Endometrial microvascular endothelial cells (primary cell): ENCODE results near the gene KAT5. TPM values are rescaled to one million over a fixed set of nuclear protein-coding genes. Genes with fewer than 3 reads are reported as not detected.
"Not testable (repeated sequence)": the region's sequence is repeated elsewhere in the genome, so short reads cannot be mapped to it uniquely, and the experiment has no call there.

Experiments used
- in situ Hi-C: cut with HindIII; loops from 2 replicates; pipeline ENCODE4 v1.10.0; 2017; ENCODE audit warnings: low sequenced_read_pairs, low pct_unique_long_range_greater_than_20kb; ENCODE audit errors: inconsistent ontology term
- total RNA-seq: library from RNA; depleted of rRNA; stranded (reverse); fragments of >200 nt; gene quantifications from one replicate; pipeline ENCODE4 v1.2.3, GENCODE V29; 2015; ENCODE audit errors: inconsistent ontology term

KAT5 gene
- total RNA-seq, 1 donor from 2014 or later = 34.0 TPM

- in situ Hi-C loops = not testable (repeated sequence)
Observed at GRCh38 chr11:65735111-65735510, 23.1 kb downstream of the KAT5 start.

DNA sequence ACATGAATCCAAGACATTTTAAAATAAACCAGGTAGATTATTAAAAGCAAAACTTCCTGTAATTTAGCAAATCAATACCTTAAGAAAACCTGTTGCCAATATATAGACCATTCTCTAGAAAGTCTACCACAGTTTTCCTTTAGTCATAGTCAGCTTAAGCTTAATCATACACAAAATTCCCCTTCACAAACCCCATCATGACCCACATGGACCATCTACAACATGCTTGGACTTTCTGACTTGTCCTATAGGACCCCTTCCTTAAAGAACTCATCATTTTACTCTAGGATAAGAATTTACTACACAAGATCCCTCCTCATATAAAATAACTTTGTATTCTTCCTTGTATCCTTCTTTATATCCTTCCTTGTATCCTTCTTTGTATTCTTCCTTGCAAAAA is 24.8 kb downstream of the KAT5 start:
- in situ Hi-C loops = no loop called here

GRCh38 chr11:65739022-65739421 is 27.0 kb downstream of the KAT5 start:
- in situ Hi-C loops = no loop called here

DNA sequence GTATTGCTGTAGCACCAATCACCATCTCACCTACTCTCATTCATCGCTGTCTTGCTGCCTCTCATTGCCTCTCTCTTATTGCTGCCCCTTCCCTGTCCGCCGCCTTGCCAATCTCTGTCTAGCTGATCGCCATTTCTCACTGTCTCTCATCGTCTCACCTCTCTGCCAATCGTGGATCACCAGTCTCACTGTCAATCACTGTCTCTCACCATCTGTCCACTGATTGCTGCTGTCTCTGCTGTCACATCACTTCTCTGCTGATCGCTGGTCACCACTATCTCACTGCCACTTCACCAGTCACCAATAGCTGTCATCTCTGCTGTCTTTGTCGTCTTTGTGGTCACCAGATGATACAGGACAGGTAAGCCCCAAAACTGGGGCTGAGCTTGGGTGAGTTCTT is 29.1 kb downstream of the KAT5 start:
- in situ Hi-C loops = no loop called here

DNA sequence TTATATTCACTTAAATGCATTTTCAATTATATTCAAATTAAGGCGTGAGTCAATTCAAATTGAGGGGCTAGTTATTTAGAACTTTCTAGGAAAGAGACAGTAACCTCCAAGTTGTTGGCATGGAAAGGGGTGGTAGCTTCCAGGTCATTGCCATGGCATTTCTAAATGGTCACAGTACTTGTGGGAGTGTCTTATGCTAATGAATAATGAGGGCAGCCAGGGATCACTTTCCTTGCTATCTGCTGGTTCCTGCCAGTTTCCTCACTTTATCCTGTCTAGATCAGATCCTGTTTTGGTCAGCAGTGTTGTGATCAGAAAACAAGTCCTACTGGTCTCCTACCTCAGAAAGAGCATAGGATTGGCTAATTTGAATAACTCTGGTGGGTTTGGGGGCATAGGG is 30.3 kb downstream of the KAT5 start:
- in situ Hi-C loops = no loop called here

DNA sequence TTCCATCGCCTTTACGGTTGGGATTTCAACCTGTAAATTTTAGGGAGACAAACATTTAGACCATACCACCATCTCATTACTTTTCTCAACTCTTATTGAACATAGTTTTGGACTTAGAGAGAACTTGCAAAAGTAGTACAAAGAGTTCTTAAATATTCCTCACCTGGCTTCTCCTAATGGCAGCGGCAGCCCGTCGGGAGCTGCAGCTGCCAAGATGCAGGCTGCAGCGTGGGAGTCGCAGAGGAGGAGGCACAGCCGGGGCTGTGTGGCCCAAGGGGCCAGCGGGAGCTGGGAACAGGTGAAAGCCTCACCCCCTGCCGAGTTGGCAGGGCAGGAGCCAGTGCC is 31.6 kb downstream of the KAT5 start:
- in situ Hi-C loops = no loop called here

GRCh38 chr11:65744026-65744698 is 32.1 kb downstream of the KAT5 start:
- in situ Hi-C loops = no loop called here

- in situ Hi-C loops = no loop called here
Observed at GRCh38 chr11:65744699-65745042, 32.6 kb downstream of the KAT5 start.

- in situ Hi-C loops = no loop called here
Observed at GRCh38 chr11:65745049-65745448, 33.0 kb downstream of the KAT5 start.

- in situ Hi-C loops = not testable (repeated sequence)
Observed at GRCh38 chr11:65762169-65762568, 50.1 kb downstream of the KAT5 start.

DNA sequence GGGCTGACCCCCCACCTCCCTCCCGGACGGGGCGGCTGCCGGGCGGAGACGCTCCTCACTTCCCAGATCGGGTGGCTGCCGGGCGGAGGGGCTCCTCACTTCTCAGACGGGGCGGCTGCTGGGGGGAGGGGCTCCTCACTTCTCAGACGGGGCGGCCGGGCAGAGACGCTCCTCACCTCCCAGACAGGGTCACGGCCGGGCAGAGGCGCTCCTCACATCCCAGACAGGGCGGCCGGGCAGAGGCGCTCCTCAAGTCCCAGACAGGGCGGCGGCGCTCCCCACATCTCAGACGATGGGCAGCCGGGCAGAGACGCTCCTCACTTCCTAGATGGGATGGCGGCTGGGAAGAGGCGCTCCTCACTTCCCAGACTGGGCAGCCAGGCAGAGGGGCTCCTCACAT is 50.8 kb downstream of the KAT5 start:
- in situ Hi-C loops = not testable (repeated sequence)

GRCh38 chr11:65764434-65764833 is 52.4 kb downstream of the KAT5 start:
- in situ Hi-C loops = no loop called here

GRCh38 chr11:65766535-65766934 is 54.5 kb downstream of the KAT5 start:
- in situ Hi-C loops = no loop called here

DNA sequence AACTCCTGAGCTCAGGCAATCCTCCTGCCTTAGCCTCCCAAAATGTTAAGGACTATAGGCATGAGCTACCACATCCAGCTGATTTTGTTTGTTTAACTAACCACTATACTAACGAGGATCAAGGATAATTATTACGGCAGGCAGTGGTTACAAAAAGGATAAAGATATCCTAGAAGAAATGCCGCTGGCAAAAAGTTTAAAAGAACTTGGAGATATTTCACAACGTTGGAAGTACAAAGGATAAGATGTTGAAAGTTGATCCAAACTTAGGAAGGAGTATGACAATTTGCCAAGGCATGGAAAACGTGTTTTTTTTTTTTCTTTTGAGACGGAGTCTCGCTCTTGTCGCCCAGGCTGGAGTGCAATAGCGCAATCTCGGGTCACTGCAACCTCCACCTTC is 55.4 kb downstream of the KAT5 start:
- in situ Hi-C loops = no loop called here

DNA sequence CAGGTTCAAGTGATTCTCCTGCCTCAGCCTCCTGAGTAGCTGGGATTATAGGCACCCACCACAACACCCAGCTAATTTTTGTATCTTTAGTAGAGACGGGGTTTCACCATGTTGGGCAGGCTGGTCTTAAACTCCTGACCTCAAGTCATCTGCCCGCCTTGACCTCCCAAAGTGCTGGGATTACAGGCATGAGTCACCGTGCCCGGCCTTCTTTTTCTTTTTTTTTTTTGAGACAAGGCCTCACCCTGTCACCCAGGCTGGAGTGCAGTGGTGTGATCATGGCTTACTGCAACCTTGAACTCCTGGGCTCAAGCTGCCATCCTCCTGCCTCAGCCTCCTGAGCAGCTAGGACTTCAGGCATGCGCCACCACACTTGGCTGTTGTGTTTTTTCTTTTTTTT is 55.8 kb downstream of the KAT5 start:
- in situ Hi-C loops = not testable (repeated sequence)

Other genes with a start within 250 kb of the KAT5 start
- 1,401 TPM for gene MALAT1, start 213.2 kb upstream of the KAT5 start, total RNA-seq
- 110 TPM for gene SCYL1, start 187.2 kb upstream of the KAT5 start, total RNA-seq
- 42.3 TPM for gene LTBP3, start 153.9 kb upstream of the KAT5 start, total RNA-seq
- gene ZNRD2, start 141.8 kb upstream of the KAT5 start, total RNA-seq = 85.7 TPM
- 34.1 TPM for gene FAM89B, start 139.7 kb upstream of the KAT5 start, total RNA-seq
- 50.5 TPM for gene EHBP1L1, start 136.2 kb upstream of the KAT5 start, total RNA-seq
- gene KCNK7, start 116.5 kb upstream of the KAT5 start, total RNA-seq = 2.3 TPM
- 101 TPM for gene MAP3K11, start 98.0 kb upstream of the KAT5 start, total RNA-seq
- gene PCNX3, start 96.5 kb upstream of the KAT5 start, total RNA-seq = 44.9 TPM
- 53.4 TPM for gene SIPA1, start 74.2 kb upstream of the KAT5 start, total RNA-seq
- 69.7 TPM for gene RELA, start 49.3 kb upstream of the KAT5 start, total RNA-seq
- 110 TPM for gene RNASEH2C, start 8.5 kb downstream of the KAT5 start, total RNA-seq
- gene AP5B1, start 68.7 kb downstream of the KAT5 start, total RNA-seq = 8.5 TPM
- gene OVOL1, start 74.8 kb downstream of the KAT5 start, total RNA-seq = not detected
- gene SNX32, start 121.7 kb downstream of the KAT5 start, total RNA-seq = not detected
- gene CFL1, start 145.9 kb downstream of the KAT5 start, total RNA-seq = 2,359 TPM
- 50.1 TPM for gene MUS81, start 148.2 kb downstream of the KAT5 start, total RNA-seq
- 81.8 TPM for gene EFEMP2, start 160.5 kb downstream of the KAT5 start, total RNA-seq
- gene CTSW, start 167.6 kb downstream of the KAT5 start, total RNA-seq = not detected
- 154 TPM for gene FIBP, start 176.2 kb downstream of the KAT5 start, total RNA-seq
- 133 TPM for gene CCDC85B, start 178.4 kb downstream of the KAT5 start, total RNA-seq
- 81.7 TPM for gene FOSL1, start 188.1 kb downstream of the KAT5 start, total RNA-seq
- gene C11orf68, start 206.8 kb downstream of the KAT5 start, total RNA-seq = 9.8 TPM
- 151 TPM for gene DRAP1, start 207.2 kb downstream of the KAT5 start, total RNA-seq
- not detected for gene TSGA10IP, start 233.2 kb downstream of the KAT5 start, total RNA-seq
- gene SART1, start 249.5 kb downstream of the KAT5 start, total RNA-seq = 34.7 TPM